HEK293 (cell line): ENCODE results near the gene TAF1.
"Not testable (repeated sequence)": the region's sequence is repeated elsewhere in the genome, so short reads cannot be mapped to it uniquely, and the experiment has no call there.

Source experiments
- CTCF ChIA-PET: fragments of 350-600 bp; formaldehyde crosslinking; extraction: SDS; loops from one replicate; lab custom pipeline; 2021; ENCODE audit warnings: antibody characterized with exemption; lab: Yijun Ruan, JAX
- POLR2A ChIA-PET: fragments of 300-600 bp; formaldehyde crosslinking; extraction: SDS; loops from one replicate; lab custom pipeline; 2020; ENCODE audit warnings: antibody characterized with exemption, inconsistent platforms; lab: Yijun Ruan, JAX
- H3K27ac ChIP-seq: fragments of 200-500 bp; sonication (Bioruptor generic); 2 replicates; pipeline ENCODE4 v1.5.1; 2014; ENCODE audit warnings: low read depth, low read length, control low read depth, inconsistent platforms; ENCODE audit errors: extremely low read depth
- H3K36me3 ChIP-seq, 2 experiments: fragments of 200-500 bp in 1 of 2; sonication (Bioruptor generic) in 1 of 2; 1 replicate in 1 of 2; 2 replicates in 1 of 2; pipeline ENCODE4 v1.5.1; 2014 to 2017; ENCODE audit warnings: inconsistent platforms in 2 of 2, low read length in 2 of 2; ENCODE audit not compliant: control insufficient read depth in 2 of 2, insufficient read depth in 1 of 2
- H3K4me1 ChIP-seq: fragments of 200-500 bp; sonication (Bioruptor generic); 2 replicates; pipeline ENCODE4 v1.5.1; 2014; ENCODE audit warnings: mild to moderate bottlenecking, low read length, inconsistent platforms; ENCODE audit not compliant: control insufficient read depth, insufficient read depth
- H3K4me3 ChIP-seq: 2 replicates; pipeline ENCODE4 v1.5.1; 2011; ENCODE audit warnings: low read depth, mild to moderate bottlenecking, control low read depth, low read length, moderate library complexity
- H3K9me3 ChIP-seq: fragments of 200-500 bp; sonication (Bioruptor generic); 2 replicates; pipeline ENCODE4 v1.5.1; 2014; ENCODE audit warnings: low read depth, low read length, inconsistent platforms; ENCODE audit not compliant: control insufficient read depth, insufficient read depth
- GLI2 ChIP-seq: fragments of 450-650 bp; formaldehyde crosslinking; IDR thresholded peaks from 2 replicates; pipeline ENCODE4; 2017; ENCODE audit warnings: missing biosample characterization, missing genetic modification characterization, low read depth, borderline replicate concordance
- GLI4 ChIP-seq: fragments of 450-650 bp; formaldehyde crosslinking; IDR thresholded peaks from 2 replicates; pipeline ENCODE4 v1.5.1; 2016; ENCODE audit warnings: missing biosample characterization, missing genetic modification characterization
- PRDM1 ChIP-seq: fragments of 450-650 bp; formaldehyde crosslinking; IDR thresholded peaks from 2 replicates; pipeline ENCODE4; 2016; ENCODE audit warnings: missing biosample characterization, missing genetic modification characterization
- TCF7L2 ChIP-seq: IDR thresholded peaks from 2 replicates; pipeline ENCODE4 v1.6.1; 2011; ENCODE audit warnings: low read depth, mild to moderate bottlenecking, inconsistent platforms, low read length, moderate library complexity, borderline replicate concordance
- YY1 ChIP-seq: fragments of 450-650 bp; formaldehyde crosslinking; IDR thresholded peaks from 2 replicates; pipeline ENCODE4 v1.5.1; 2018; ENCODE audit warnings: missing biosample characterization, missing genetic modification characterization
- ZBTB48 ChIP-seq: fragments of 450-650 bp; formaldehyde crosslinking; IDR thresholded peaks from 2 replicates; pipeline ENCODE4 v1.5.1; 2016; ENCODE audit warnings: missing biosample characterization, missing genetic modification characterization
- ZNF146 ChIP-seq: fragments of 450-650 bp; formaldehyde crosslinking; IDR thresholded peaks from 2 replicates; pipeline ENCODE4 v1.5.1; 2016; ENCODE audit warnings: missing biosample characterization, missing genetic modification characterization
- ZNF18 ChIP-seq: fragments of 450-650 bp; formaldehyde crosslinking; IDR thresholded peaks from 2 replicates; pipeline ENCODE4 v1.5.1; 2016; ENCODE audit warnings: missing biosample characterization, missing genetic modification characterization
- ZNF280D ChIP-seq: fragments of 450-650 bp; formaldehyde crosslinking; IDR thresholded peaks from 2 replicates; pipeline ENCODE4 v1.5.1; 2016; ENCODE audit warnings: missing biosample characterization, missing genetic modification characterization
- ZNF433 ChIP-seq: fragments of 450-650 bp; formaldehyde crosslinking; IDR thresholded peaks from 2 replicates; pipeline ENCODE4 v1.5.1; 2016; ENCODE audit warnings: missing biosample characterization, missing genetic modification characterization, low read depth
- ZNF510 ChIP-seq: fragments of 450-650 bp; formaldehyde crosslinking; IDR thresholded peaks from 2 replicates; pipeline ENCODE4 v1.5.1; 2018; ENCODE audit warnings: mild to moderate bottlenecking, missing genetic modification characterization, missing biosample characterization; ENCODE audit not compliant: insufficient replicate concordance
- ZNF529 ChIP-seq: fragments of 450-650 bp; formaldehyde crosslinking; IDR thresholded peaks from 2 replicates; pipeline ENCODE4 v1.5.1; 2017; ENCODE audit warnings: missing genetic modification characterization, missing biosample characterization; ENCODE audit not compliant: insufficient replicate concordance
- ZNF610 ChIP-seq: fragments of 450-650 bp; formaldehyde crosslinking; IDR thresholded peaks from 2 replicates; pipeline ENCODE4 v1.5.1; 2016; ENCODE audit warnings: missing biosample characterization, missing genetic modification characterization, borderline replicate concordance
- ZNF707 ChIP-seq: fragments of 450-650 bp; formaldehyde crosslinking; IDR thresholded peaks from 2 replicates; pipeline ENCODE4 v1.5.1; 2016; ENCODE audit warnings: missing biosample characterization, missing genetic modification characterization
- ZSCAN18 ChIP-seq: fragments of 450-650 bp; formaldehyde crosslinking; IDR thresholded peaks from 2 replicates; pipeline ENCODE4 v1.5.1; 2016; ENCODE audit warnings: missing biosample characterization, missing genetic modification characterization
- TF ChIP-seq, protein P1 (sequence below): fragments of 450-650 bp; formaldehyde crosslinking; conservative IDR thresholded peaks from 2 replicates; pipeline ENCODE4 v1.5.1; 2016; ENCODE audit warnings: low read depth, missing biosample characterization, missing genetic modification characterization

The TAF1 gene

GRCh38 chrX:71441809-71442208 lies 75.7 kb downstream of the TAF1 start:
- peaks cover 14 to 17% of the 10 kb centered on the region in 2 experiments for H3K36me3 ChIP-seq
- CTCF ChIA-PET, H3K4me3 ChIP-seq, POLR2A ChIA-PET, H3K9me3 ChIP-seq: not testable (repeated sequence)
- TF ChIP-seq ZNF280D (tag by site-specific recombination) (peak; percentile 90), ZNF146 (tag by site-specific recombination) (peak; percentile 95)
- TF ChIP-seq, all 188 proteins: peak for 2; not testable (repeated sequence) for 186
- not testable (repeated sequence) for H3K4me1 ChIP-seq, H3K27ac ChIP-seq

- H3K4me3 ChIP-seq: no peak overlapping the region
- no peak overlapping the region for H3K27ac ChIP-seq
- POLR2A ChIA-PET: no interaction called here
- no peaks in the 10 kb centered on the region for H3K4me1 ChIP-seq
- no peak for TF ChIP-seq ZNF529 (tag by site-specific recombination)
- no peak for TF ChIP-seq ZNF433 (tag by site-specific recombination)
- no peak for TF ChIP-seq YY1 (tag by site-specific recombination)
- TF ChIP-seq ZBTB48 (tag by site-specific recombination): no peak
- TF ChIP-seq GLI2: no peak
- no peak for TF ChIP-seq GLI4
- TF ChIP-seq ZNF707 (tag by site-specific recombination): no peak
- no peak for TF ChIP-seq TCF7L2
- TF ChIP-seq, protein P1, sequence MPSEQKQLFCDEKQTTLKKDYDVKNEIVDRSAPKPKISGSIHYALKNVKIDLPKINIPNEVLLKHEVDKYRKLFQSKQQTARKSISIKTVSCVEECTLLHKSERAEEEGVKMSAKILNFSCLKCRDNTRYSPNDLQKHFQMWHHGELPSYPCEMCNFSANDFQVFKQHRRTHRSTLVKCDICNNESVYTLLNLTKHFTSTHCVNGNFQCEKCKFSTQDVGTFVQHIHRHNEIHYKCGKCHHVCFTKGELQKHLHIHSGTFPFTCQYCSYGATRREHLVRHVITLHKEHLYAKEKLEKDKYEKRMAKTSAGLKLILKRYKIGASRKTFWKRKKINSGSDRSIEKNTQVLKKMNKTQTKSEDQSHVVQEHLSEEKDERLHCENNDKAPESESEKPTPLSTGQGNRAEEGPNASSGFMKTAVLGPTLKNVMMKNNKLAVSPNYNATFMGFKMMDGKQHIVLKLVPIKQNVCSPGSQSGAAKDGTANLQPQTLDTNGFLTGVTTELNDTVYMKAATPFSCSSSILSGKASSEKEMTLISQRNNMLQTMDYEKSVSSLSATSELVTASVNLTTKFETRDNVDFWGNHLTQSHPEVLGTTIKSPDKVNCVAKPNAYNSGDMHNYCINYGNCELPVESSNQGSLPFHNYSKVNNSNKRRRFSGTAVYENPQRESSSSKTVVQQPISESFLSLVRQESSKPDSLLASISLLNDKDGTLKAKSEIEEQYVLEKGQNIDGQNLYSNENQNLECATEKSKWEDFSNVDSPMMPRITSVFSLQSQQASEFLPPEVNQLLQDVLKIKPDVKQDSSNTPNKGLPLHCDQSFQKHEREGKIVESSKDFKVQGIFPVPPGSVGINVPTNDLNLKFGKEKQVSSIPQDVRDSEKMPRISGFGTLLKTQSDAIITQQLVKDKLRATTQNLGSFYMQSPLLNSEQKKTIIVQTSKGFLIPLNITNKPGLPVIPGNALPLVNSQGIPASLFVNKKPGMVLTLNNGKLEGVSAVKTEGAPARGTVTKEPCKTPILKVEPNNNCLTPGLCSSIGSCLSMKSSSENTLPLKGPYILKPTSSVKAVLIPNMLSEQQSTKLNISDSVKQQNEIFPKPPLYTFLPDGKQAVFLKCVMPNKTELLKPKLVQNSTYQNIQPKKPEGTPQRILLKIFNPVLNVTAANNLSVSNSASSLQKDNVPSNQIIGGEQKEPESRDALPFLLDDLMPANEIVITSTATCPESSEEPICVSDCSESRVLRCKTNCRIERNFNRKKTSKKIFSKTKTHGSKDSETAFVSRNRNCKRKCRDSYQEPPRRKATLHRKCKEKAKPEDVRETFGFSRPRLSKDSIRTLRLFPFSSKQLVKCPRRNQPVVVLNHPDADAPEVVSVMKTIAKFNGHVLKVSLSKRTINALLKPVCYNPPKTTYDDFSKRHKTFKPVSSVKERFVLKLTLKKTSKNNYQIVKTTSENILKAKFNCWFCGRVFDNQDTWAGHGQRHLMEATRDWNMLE: no peak
- no peak for TF ChIP-seq ZNF610 (tag by site-specific recombination)
- no peak for TF ChIP-seq PRDM1 (tag by site-specific recombination)
- TF ChIP-seq ZNF18 (tag by site-specific recombination): no peak
- no peak for TF ChIP-seq ZSCAN18 (tag by site-specific recombination)
- no peak for TF ChIP-seq ZNF510 (tag by site-specific recombination)
- CTCF ChIA-PET: no interaction called here
- H3K9me3 ChIP-seq: no peaks in the 10 kb centered on the region
- H3K36me3 ChIP-seq: peaks cover 11 to 28% of the 10 kb centered on the region in 2 experiments
Measured at GRCh38 chrX:71450433-71451106, 84.4 kb downstream of the TAF1 start.

DNA sequence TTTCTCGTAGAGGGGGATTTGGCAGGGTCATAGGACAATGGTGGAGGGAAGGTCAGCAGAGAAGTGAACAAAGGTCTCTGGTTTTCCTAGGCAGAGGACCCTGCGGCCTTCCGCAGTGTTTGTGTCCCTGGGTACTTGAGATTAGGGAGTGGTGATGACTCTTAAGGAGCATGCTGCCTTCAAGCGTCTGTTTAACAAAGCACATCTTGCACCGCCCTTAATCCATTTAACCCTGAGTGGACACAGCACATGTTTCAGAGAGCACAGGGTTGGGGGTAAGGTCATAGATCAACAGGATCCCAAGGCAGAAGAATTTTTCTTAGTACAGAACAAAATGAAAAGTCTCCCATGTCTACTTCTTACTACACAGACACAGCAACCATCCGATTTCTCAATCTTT lies 85.4 kb downstream of the TAF1 start:
- H3K4me3 ChIP-seq, POLR2A ChIA-PET, CTCF ChIA-PET, H3K4me1 ChIP-seq, H3K9me3 ChIP-seq, H3K27ac ChIP-seq: not testable (repeated sequence)
- peaks cover 6 to 37% of the 10 kb centered on the region in 2 experiments; a peak in 2 of 3 replicates for H3K36me3 ChIP-seq
